HEK293T (cell line): Measurements from ENCODE around the gene CSTB.

Source experiments
- ARNT ChIP-seq: fragments of 450-650 bp; IDR thresholded peaks from 2 replicates; pipeline ENCODE4 v1.6.1; 2017; ENCODE audit warnings: mild to moderate bottlenecking
- BHLHE40 ChIP-seq: fragments of 450-650 bp; IDR thresholded peaks from 2 replicates; pipeline ENCODE4 v1.6.1; 2016; ENCODE audit warnings: mild to moderate bottlenecking, moderate library complexity, borderline replicate concordance
- ELF4 ChIP-seq: fragments of 450-650 bp; IDR thresholded peaks from 2 replicates; pipeline ENCODE4 v1.6.1; 2017; ENCODE audit warnings: antibody characterized with exemption
- FOXA1 ChIP-seq: fragments of 450-650 bp; IDR thresholded peaks from 2 replicates; pipeline ENCODE4 v1.6.1; 2016; ENCODE audit warnings: mild to moderate bottlenecking
- FOXK2 ChIP-seq: fragments of 450-650 bp; IDR thresholded peaks from 2 replicates; pipeline ENCODE4 v1.6.1; 2016; ENCODE audit warnings: mild to moderate bottlenecking
- FOXM1 ChIP-seq: fragments of 450-650 bp; IDR thresholded peaks from 2 replicates; pipeline ENCODE4 v1.6.1; 2017; ENCODE audit warnings: mild to moderate bottlenecking, borderline replicate concordance
- HDGF ChIP-seq: fragments of 450-650 bp; IDR thresholded peaks from 2 replicates; pipeline ENCODE4 v1.6.1; 2017; ENCODE audit warnings: antibody characterized with exemption, borderline replicate concordance
- L3MBTL2 ChIP-seq: fragments of 450-650 bp; conservative IDR thresholded peaks from 2 replicates; pipeline ENCODE4 v1.6.1; 2016; ENCODE audit warnings: mild to moderate bottlenecking
- NFRKB ChIP-seq: fragments of 450-650 bp; IDR thresholded peaks from 2 replicates; pipeline ENCODE4 v1.6.1; 2016; ENCODE audit warnings: mild to moderate bottlenecking, moderate library complexity
- SP1 ChIP-seq: fragments of 450-650 bp; IDR thresholded peaks from 2 replicates; pipeline ENCODE4 v1.6.1; 2017
- SUZ12 ChIP-seq: fragments of 450-650 bp; IDR thresholded peaks from 2 replicates; pipeline ENCODE4 v1.6.1; 2016; ENCODE audit warnings: mild to moderate bottlenecking
- TARDBP ChIP-seq: fragments of 450-650 bp; IDR thresholded peaks from 2 replicates; pipeline ENCODE4 v1.6.1; 2016
- ZNF384 ChIP-seq: fragments of 450-650 bp; IDR thresholded peaks from 2 replicates; pipeline ENCODE4 v1.6.1; 2016
- TF ChIP-seq, protein P1 (sequence below): fragments of 450-650 bp; IDR thresholded peaks from 2 replicates; pipeline ENCODE4 v1.6.1; 2016

DNA sequence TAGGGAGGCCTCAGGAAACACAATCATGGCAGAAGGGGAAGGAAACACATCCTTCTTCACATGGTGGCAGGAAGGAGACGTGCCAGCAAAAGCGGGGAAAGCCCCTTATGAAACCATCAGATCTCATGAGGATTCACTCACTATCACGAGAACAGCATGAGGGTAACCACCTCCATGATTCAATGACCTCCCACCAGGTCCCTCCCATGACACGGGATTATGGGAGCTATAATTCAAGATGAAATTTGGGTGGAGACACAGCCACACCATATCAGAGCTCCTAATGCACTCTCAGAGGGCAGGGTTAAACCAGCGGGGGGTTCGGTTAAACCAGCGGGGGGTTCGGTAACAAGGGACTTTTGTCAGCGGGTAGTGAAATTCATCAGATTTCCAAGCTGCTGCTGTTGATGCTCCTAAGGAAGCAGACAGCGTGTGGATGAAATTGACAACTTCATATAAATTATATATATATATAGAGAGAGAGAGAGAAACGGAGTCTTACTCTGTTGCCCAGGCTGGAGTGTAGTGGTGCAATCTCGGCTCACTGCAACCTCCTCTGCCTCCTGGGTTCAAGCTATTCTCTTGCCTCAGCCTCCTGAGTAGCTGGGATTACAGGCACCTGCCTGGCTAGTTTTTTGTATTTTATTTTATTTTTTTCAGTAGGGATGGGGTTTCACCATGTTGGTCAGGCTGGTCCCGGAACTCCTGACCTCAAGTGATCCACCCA is 4.2 kb downstream of the CSTB start:
- no peak; the same call in 1 of the 2 replicates for TF ChIP-seq HDGF
- TF ChIP-seq ARNT: peak; percentile 77
- TF ChIP-seq ELF4: no peak; the same call in 1 of the 2 replicates
- no peak for TF ChIP-seq SUZ12
- no peak for TF ChIP-seq FOXA1
- TF ChIP-seq FOXM1: peak; percentile 27; the same call in 1 of the 2 replicates
- TF ChIP-seq SP1: no peak
- TF ChIP-seq BHLHE40: no peak
- no peak for TF ChIP-seq NFRKB
- TF ChIP-seq L3MBTL2: peak; percentile 52
- TF ChIP-seq ZNF384: no peak
- TF ChIP-seq, protein P1, sequence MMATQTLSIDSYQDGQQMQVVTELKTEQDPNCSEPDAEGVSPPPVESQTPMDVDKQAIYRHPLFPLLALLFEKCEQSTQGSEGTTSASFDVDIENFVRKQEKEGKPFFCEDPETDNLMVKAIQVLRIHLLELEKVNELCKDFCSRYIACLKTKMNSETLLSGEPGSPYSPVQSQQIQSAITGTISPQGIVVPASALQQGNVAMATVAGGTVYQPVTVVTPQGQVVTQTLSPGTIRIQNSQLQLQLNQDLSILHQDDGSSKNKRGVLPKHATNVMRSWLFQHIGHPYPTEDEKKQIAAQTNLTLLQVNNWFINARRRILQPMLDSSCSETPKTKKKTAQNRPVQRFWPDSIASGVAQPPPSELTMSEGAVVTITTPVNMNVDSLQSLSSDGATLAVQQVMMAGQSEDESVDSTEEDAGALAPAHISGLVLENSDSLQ: peak; percentile 95
- no peak for TF ChIP-seq FOXK2
- TF ChIP-seq TARDBP: no peak
